Islet precursor cell (in vitro differentiated cells): ENCODE data around the gene ANAPC2.

Experiments used
- DNase-seq: peaks from one replicate; pipeline ENCODE4 v3.0.0-alpha.2; 2018

ANAPC2 gene

GRCh38 chr9:137161558-137162486 is 26.5 kb downstream of the ANAPC2 start:
- DNase-seq, result no peak

DNA sequence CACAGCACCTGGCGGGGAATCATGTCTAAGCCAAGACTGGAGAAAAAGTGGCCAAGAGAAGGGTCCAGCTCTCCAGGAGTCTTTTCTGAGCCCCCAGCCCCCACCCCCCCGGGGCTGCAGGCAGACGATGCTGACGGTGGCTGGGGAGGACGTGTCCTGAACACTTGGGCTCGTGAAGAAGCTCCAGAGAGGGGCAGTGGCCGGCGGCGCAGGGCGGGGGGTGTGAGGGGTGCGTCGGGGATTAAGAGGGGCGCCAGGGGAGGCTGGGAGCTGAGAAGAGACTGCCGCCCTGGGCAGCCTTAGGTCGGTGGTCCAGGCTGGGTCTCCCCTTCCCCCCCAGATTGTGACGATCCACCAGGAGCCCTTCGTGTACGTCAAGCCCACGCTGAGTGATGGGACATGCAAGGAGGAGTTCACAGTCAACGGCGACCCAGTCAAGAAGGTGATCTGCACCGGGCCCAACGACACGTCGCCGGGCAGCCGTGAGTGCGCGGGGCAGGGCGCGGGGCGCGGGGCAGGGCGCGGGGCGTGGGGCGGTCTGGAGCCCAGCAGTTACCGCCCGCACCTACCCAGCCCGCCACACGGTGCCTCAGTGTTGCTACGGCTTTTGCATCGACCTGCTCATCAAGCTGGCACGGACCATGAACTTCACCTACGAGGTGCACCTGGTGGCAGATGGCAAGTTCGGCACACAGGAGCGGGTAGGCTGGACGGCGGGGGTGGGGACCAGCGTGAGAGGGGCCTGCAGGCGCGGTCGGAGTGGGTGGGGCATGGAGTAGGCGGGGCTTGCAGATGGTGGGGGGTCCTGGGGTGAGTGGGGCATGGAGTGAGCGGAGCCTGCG is 27.4 kb downstream of the ANAPC2 start:
- DNase-seq, result no peak

DNA sequence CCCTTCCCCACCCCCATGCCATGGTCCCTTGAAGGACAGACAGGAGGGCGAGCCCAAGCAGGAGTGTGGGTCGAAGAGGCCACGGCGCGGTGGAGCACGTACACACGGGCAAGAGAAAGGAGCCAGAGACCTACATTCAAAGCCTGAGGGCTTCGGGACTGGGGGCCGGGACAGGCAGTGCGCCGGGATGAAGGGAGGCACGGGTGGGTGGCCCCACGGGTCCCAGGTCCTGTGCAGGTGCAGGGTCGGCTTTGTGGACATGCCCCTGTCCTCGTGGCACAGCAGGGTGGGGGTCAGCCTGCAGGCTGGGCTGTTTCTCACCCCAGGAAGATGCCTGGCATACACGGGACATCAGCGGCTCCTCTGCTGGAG is 28.3 kb downstream of the ANAPC2 start:
- no peak for DNase-seq

DNA sequence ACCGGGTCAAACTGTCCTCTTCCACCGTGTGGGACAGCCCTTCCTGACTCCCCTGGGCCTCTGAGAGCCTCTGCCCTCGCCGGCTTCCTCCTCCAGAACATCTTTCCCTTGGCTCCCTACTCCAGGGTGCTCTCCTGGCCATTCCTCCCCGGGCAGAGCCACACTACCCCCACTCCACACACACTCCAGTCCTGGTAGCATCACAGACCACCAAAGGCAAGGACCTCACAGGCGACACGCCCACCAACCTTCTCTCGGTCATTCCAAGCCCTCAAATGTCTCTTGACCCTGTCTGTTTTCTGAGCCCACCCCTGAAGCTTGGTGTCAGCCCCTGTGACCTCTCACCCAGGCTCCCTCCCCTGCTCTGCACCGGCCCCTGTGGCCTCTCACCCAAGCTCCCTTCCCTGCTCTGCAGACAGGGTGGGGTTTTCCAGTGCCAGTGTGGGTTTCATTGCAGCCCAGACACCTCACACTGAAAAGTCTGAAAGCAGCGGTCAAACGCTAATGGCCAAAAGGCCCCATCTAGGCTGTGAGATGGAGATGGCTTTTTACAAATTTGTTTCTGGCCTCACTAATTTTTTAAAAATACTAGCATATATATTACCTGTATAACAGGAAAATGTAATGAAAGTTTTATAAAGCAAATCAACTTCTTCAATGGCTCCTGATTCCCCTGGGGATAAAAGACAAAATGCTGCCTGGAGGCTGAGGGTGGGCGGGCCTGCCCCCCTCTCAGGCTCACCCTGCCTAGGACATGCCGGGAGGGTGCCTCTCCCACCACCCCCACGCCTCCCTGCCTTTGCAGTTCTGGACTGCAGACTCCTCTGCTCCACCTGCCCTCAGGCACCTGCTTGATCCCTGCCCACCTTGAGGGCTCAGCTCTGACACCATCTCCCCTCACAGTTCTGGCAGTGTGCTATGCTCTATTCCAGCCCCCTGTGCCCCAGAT is 29.0 kb downstream of the ANAPC2 start:
- no peak for DNase-seq

DNA sequence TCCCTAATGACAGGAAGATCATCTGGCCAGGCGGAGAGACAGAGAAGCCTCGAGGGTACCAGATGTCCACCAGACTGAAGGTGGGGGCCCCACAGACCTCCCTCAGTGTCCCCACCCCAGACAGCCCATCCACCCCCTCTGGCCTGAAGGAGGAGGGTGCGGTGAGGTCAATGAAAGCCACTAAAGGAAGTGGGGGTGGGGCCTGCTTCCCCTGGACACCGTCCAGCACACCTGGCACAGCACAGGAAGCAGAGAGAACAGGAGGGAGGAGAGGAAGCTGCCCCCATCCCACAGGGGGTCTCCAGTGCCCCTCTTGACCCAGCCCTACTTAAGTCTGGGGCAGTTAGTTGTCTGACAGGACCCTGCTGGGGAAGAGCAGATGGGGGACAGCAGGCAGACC is 29.7 kb downstream of the ANAPC2 start:
- DNase-seq, result no peak

- no peak for DNase-seq
Measured at GRCh38 chr9:137157618-137158415, 30.5 kb downstream of the ANAPC2 start.

GRCh38 chr9:137156567-137157375 is 31.6 kb downstream of the ANAPC2 start:
- DNase-seq, result no peak

- no peak for DNase-seq
Measured at GRCh38 chr9:137152844-137153405, 35.4 kb downstream of the ANAPC2 start.

- peak; percentile 70 for DNase-seq
Measured at GRCh38 chr9:137150617-137151457, 37.5 kb downstream of the ANAPC2 start.

GRCh38 chr9:137149942-137150616 is 38.3 kb downstream of the ANAPC2 start:
- DNase-seq, result no peak

DNA sequence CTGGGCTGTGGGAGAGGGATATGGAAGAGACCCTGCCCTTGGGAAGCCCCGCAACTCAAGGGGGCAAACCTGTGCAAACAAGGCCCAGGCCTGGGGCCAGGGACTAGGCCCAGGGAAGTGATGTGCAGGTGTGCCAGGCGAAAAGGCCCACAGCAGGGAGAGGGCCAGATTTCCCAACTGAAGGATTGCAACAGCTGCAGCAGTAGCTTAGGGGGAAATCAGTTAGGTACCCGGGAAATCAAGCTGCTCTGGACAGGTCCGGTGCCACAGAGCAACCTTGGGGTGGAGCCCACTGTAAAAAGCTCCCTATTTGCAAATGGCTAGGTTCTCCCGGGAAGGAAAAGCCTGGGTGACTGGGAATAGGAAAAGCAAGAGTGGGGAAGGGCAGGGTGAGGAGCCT is 39.0 kb downstream of the ANAPC2 start:
- DNase-seq, result no peak

DNA sequence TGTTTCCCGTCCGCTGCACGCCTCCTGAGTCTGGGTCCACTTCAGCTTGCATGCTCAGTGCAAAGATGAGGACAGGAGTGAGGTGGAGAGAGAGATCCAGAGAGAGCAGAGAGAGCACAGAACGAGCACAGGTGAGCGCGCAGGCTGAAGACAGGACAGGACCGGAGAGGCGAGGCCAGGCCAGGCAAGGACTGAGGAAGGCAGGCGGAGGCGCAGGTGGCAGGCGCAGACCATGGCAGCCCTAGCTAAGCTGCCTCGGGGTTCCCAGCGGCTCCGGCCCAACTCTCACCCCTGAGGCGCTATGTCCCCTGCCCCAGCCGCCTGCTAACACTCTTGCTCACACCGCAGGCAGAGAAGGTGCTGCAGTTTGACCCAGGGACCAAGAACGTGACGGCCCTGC is 39.7 kb downstream of the ANAPC2 start:
- DNase-seq, result no peak

- DNase-seq, result no peak
Measured at GRCh38 chr9:137148242-137148641, 40.1 kb downstream of the ANAPC2 start.

GRCh38 chr9:137147793-137148160 is 40.6 kb downstream of the ANAPC2 start:
- no peak for DNase-seq

DNA sequence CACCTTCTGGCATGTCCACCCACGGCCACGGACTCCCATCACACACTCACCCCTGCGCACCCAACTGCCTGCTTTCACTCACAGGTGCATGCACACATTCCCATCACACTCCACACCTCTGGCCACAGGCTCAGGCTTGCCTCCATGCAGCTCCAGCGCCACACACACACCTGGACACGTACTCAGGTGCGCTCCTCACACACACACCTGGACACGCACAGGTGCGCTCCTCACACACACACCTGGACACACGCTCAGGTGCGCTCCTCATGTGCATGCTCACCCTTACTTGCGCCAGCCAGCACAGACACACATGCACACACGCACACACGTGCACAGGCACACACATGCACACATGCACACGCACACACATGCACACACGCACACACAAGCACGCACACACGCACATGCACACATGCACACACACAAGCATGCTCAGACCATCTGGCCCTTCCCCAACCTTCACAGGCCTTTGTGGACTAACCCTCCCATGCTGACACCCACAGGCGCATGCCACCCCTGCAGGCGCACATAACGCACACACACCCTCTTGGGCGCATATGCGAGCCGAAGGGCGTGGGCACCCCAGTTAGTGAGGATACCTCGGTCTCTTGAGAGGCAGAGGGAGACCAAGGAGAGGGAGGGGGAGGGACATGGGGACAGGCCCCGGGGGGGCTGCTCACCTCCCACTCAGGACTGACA is 41.1 kb downstream of the ANAPC2 start:
- DNase-seq, result no peak

GRCh38 chr9:137146527-137146918 is 41.8 kb downstream of the ANAPC2 start:
- DNase-seq, result no peak

GRCh38 chr9:137145731-137146526 is 42.4 kb downstream of the ANAPC2 start:
- no peak for DNase-seq

DNA sequence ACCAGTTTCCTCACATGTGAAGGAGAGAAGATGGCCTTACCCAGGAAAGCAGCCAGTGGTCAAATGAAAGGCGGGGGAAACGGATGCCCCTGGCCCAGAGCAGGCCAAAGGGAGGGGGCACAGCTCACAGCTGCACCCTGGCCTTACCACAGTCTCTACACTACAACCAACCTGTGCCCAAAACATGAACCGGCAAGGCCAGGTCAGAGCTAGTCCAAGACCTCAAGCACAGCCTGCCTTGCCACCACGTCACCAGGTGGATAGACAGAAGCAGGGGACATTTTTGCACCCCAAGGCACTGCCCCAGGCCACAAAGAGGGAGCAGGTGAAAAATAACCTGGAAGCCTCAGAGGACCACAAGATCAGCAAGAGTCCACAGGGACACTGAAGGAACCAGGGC is 44.9 kb downstream of the ANAPC2 start:
- DNase-seq, result no peak
